ENCODE data around the gene IRS2. TPM values are rescaled to one million over a fixed set of nuclear protein-coding genes. Genes with fewer than 3 reads are reported as not detected.

The IRS2 gene
- total and polyA plus RNA-seq, 2 of the 8 experiments (the other 6 are each of a cell fraction or from before 2014, with no cell fraction given), result 2.6 to 17.0 TPM

DNA sequence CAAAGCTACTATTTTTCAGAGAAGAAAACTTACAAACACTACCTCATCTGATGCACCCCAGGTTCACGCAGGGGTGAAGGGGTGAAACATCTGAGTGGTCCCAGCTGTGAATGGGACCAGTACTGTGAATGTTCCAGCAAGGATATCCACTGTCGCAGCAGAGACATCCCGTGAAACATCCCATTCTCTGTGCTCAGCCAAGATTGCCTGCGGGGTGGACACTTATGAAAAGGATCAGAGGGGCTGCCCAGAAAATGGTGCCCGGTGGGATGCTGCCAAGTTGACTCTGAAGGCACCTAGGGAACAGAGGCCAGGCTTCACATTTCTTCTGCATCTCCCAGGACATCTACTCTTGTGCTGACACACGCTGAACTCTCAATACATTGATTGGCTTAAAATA is 15.9 kb downstream of the IRS2 start:
- Histone ChIP-seq H3K23me2 (ENCODE audit: low read depth, low read length) (no peaks in the 10 kb centered on the region), H2BK120ac (replicated peaks; ENCODE audit: low read depth, low read length) (no peak overlapping the region), H2BK5ac (ENCODE audit: low read depth, low read length) (no peak overlapping the region), H3K36me3 (ENCODE audit: control insufficient read depth in 2 of 4, insufficient read depth in 4 of 4, low read length in 3 of 4) (peaks cover 0 to 3% (median under 1%) of the 10 kb centered on the region in 4 experiments; a peak in 3 of 8 replicates), H2AFZ (ENCODE audit: low read length) (no peak overlapping the region), H3K27me3 (replicated peaks in 1 of 4; ENCODE audit: control insufficient read depth in 3 of 4, extremely low read depth in 1 of 4, insufficient read depth in 3 of 4, low read length in 3 of 4) (no peaks in the 10 kb centered on the region), H3K18ac (ENCODE audit: extremely low read depth, low read length) (no peak overlapping the region), H3K14ac (ENCODE audit: insufficient read length) (no peak overlapping the region), H2BK12ac (ENCODE audit: low read depth, low read length) (no peak overlapping the region), H4K5ac (ENCODE audit: insufficient read length, low read depth, low read length) (no peak overlapping the region), H2BK15ac (ENCODE audit: low read length) (no peak overlapping the region), H3K56ac (replicated peaks; ENCODE audit: insufficient read length, low read depth, low read length) (no peak overlapping the region), H2BK20ac (ENCODE audit: low read length) (no peak overlapping the region), H4K8ac (ENCODE audit: extremely low read depth, insufficient read depth, low read length) (no peak overlapping the region; the same call in 1 of the 2 replicates), H3K23ac (ENCODE audit: insufficient read length) (no peak overlapping the region), H3K4ac (replicated peaks; ENCODE audit: insufficient read length, low read depth, low read length) (no peak overlapping the region), H3K9ac (replicated peaks in 1 of 4; ENCODE audit: extremely low read depth in 1 of 4, low read depth in 3 of 4, low read length in 3 of 4) (no peak overlapping the region), H3K79me1 (ENCODE audit: low read depth, low read length) (peaks cover 4% of the 10 kb centered on the region; the same call in 1 of the 2 replicates), H2AK5ac (ENCODE audit: low read depth, low read length) (no peak overlapping the region), H3K4me2 (ENCODE audit: insufficient read depth in 1 of 2, low read depth in 2 of 2, low read length in 2 of 2) (no peak overlapping the region), H3K4me1 (replicated peaks in 1 of 4; ENCODE audit: control insufficient read depth in 3 of 4, insufficient read depth in 4 of 4, low read length in 3 of 4) (peaks cover 0 to 5% (median 1%) of the 10 kb centered on the region in 4 experiments; a peak in 3 of 7 replicates), H3K9me3 (ENCODE audit: insufficient read depth in 2 of 2, low read depth in 1 of 2, low read length in 1 of 2) (no peaks in the 10 kb centered on the region), H3K4me3 (ENCODE audit: extremely low read depth in 1 of 4, insufficient read depth in 2 of 4, low read depth in 3 of 4, low read length in 4 of 4) (no peak overlapping the region), H3K27ac (ENCODE audit: low read depth, low read length) (no peak overlapping the region), H4K20me1 (replicated peaks in 1 of 2; ENCODE audit: control insufficient read depth in 1 of 2, insufficient read depth in 2 of 2, low read length in 2 of 2) (peaks cover 0 to 6% of the 10 kb centered on the region in 2 experiments), H3K79me2 (ENCODE audit: control insufficient read depth in 1 of 2, insufficient read depth in 2 of 2, low read length in 2 of 2) (peaks cover 0 to 80% of the 10 kb centered on the region in 2 experiments), H4K91ac (replicated peaks; ENCODE audit: insufficient read length, low read length) (no peak overlapping the region)
- POLR2A ChIA-PET (ENCODE audit: partially characterized antibody), result interaction anchor here (0.6 kb wide), 1 partner anchor 149 kb away, joined by 3 read pairs; no protein-coding TSS in a partner anchor
- CTCF ChIA-PET (ENCODE audit: partially characterized antibody), result interaction anchor here (0.5 to 0.9 kb wide), 3 partner anchors 9 to 212 kb away, joined by 3 to 4 read pairs (median 3); no protein-coding TSS in a partner anchor
- no peak for FAIRE-seq
- 91% methylated on average over 6 of the region's 6 CpGs; no CpG with 5 or more reads in 1 of the 2 experiments for WGBS, 2 experiments (ENCODE audit: extremely low coverage in 1 of 2, insufficient coverage in 1 of 2, insufficient read length in 1 of 2, insufficient replicate concordance in 2 of 2, low coverage in 1 of 2, low lambda C conversion rate in 2 of 2, missing lambda C conversion rate in 1 of 2)
- DNase-seq (ENCODE audit: low read depth in 1 of 2, low spot score in 2 of 2), result no peak
- no peak for TF ChIP-seq CBX8 (IDR thresholded peaks at IDR 0.05; ENCODE audit: borderline replicate concordance, low read depth, low read length)
- TF ChIP-seq, protein P1, sequence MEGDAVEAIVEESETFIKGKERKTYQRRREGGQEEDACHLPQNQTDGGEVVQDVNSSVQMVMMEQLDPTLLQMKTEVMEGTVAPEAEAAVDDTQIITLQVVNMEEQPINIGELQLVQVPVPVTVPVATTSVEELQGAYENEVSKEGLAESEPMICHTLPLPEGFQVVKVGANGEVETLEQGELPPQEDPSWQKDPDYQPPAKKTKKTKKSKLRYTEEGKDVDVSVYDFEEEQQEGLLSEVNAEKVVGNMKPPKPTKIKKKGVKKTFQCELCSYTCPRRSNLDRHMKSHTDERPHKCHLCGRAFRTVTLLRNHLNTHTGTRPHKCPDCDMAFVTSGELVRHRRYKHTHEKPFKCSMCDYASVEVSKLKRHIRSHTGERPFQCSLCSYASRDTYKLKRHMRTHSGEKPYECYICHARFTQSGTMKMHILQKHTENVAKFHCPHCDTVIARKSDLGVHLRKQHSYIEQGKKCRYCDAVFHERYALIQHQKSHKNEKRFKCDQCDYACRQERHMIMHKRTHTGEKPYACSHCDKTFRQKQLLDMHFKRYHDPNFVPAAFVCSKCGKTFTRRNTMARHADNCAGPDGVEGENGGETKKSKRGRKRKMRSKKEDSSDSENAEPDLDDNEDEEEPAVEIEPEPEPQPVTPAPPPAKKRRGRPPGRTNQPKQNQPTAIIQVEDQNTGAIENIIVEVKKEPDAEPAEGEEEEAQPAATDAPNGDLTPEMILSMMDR (IDR thresholded peaks at IDR 0.05; ENCODE audit: control extremely low read depth in 1 of 3, insufficient read depth in 1 of 3, low read depth in 1 of 3, low read length in 3 of 3), result no peak
- TF ChIP-seq TAF1 (IDR thresholded peaks at IDR 0.05; ENCODE audit: low read depth, low read length), result no peak
- no peak for TF ChIP-seq RBBP5 (IDR thresholded peaks at IDR 0.05; ENCODE audit: borderline replicate concordance, low read depth, low read length)
- TF ChIP-seq, protein P2, sequence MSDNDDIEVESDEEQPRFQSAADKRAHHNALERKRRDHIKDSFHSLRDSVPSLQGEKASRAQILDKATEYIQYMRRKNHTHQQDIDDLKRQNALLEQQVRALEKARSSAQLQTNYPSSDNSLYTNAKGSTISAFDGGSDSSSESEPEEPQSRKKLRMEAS (IDR thresholded peaks at IDR 0.05), result no peak
- no peak for TF ChIP-seq EP300 (IDR thresholded peaks at IDR 0.05; ENCODE audit: borderline replicate concordance in 1 of 2, low read depth in 2 of 2, low read length in 2 of 2)
- no peak for TF ChIP-seq SP1 (IDR thresholded peaks at IDR 0.05; ENCODE audit: low read depth, low read length)

Data from H1 (cell line).